Measurements from ENCODE around the gene PLK5.
"Not testable (repeated sequence)": the region's sequence is repeated elsewhere in the genome, so short reads cannot be mapped to it uniquely, and the experiment has no call there.

PLK5 gene, protein sequence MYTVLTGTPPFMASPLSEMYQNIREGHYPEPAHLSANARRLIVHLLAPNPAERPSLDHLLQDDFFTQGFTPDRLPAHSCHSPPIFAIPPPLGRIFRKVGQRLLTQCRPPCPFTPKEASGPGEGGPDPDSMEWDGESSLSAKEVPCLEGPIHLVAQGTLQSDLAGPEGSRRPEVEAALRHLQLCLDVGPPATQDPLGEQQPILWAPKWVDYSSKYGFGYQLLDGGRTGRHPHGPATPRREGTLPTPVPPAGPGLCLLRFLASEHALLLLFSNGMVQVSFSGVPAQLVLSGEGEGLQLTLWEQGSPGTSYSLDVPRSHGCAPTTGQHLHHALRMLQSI

DNA sequence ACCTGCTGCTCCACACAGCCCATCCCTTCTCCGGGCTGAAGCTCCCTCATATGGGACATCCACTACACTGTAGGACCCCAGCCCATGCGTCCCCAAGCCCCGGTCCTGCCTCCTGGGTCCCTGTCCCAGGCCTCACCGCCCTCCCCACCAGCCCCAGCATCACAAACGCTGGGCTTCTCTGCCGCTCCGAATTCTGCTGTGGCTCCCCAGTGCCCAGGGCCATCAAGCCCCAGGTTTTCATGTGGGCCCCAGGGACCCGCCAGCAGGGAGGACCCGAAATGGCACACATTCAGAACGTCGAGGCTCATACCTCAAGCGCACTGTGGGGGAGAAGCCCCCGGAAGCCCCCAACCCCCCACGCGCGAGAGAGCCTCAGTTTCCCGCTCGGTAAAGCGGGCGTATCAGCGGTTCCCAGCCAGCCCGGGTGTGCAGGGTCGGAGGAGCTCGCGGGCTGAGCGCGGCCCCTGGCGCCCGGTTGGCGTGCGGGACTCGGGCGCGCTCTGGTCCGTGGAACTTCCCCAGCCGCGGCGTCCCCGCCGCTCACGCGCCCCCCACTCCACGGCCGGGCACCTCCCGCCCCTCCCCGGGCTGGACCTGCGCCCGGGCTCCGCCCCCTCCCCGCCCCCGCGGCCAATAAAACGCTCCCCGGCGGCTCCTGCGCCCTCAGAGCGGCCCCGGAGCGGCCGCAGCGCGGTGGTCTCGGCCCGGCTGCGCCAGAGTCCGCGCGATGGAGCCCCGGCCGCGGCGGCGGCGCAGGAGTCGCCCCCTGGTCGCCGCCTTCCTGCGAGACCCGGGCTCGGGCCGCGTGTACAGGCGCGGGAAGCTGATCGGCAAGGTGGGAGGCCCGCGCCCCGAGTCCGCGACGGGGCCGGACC lies at the start of gene PLK5:
PLK5 (plus strand) TSS at position 666 of the 875 bp plus-strand sequence. CDS start 2,920 bp downstream, outside the sequence.
- no peak for DNase-seq
- TF ChIP-seq CTCF (IDR thresholded peaks at IDR 0.05; ENCODE audit: low read depth, low read length, missing control alignments) = no peak
- in situ Hi-C loops (cut with HindIII; ENCODE audit: low pct_ligation_motif_present, low sequenced_read_pairs) = no loop called here
- no peak within 1 kb of the TSS for H3K4me3 ChIP-seq (ENCODE audit: low read depth, low read length)
- peaks cover 30% of the 10 kb centered on the region for H3K27me3 ChIP-seq (replicated peaks)
- H3K36me3 ChIP-seq (replicated peaks) = no peaks in the 10 kb centered on the region
- H3K27ac ChIP-seq = no peak within 1 kb of the TSS

DNA sequence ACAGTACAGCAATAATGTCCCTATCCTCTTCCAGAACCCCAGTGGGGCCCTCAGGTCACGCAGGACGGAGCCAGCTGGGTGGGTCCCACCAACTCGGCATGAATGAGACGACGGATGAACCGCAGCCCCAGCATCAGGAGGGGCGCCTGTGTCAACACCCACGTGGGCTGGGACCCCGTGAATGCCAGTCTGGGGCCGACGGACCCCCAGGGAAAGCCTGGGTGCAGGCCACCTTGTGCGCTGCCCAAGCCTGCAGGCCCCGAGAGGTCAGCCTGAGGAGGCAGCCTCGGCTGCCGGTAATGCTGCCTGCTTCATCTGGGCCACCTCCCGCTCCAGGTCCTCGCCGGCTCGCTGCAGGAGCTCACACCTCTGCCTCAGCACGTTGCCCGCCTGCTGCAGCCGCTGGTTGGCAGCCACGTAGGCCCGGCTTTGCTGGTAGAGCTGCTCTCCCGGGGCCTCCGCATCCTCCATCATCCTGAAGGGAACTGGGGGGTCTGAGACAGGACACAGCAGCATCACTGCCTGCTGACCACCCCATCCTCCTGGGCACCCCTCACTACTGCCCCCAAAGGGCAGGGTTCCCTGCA lies 49.0 kb upstream of the PLK5 start:
- H3K4me3 ChIP-seq (ENCODE audit: low read depth, low read length) = no peak overlapping the region
- H3K36me3 ChIP-seq (replicated peaks) = no peaks in the 10 kb centered on the region
- DNase-seq = no peak
- H3K27ac ChIP-seq = no peak overlapping the region
- in situ Hi-C loops (cut with HindIII; ENCODE audit: low pct_ligation_motif_present, low sequenced_read_pairs) = loop anchor here (5.0 kb wide), 1 partner anchor 193 kb away; no protein-coding TSS in a partner anchor
- TF ChIP-seq CTCF (IDR thresholded peaks at IDR 0.05; ENCODE audit: low read depth, low read length, missing control alignments) = no peak
- peaks cover 23% of the 10 kb centered on the region for H3K27me3 ChIP-seq (replicated peaks)

GRCh38 chr19:1475751-1476437 lies 48.0 kb upstream of the PLK5 start:
- in situ Hi-C loops (cut with HindIII; ENCODE audit: low pct_ligation_motif_present, low sequenced_read_pairs) = no loop called here
- Histone ChIP-seq H3K27ac (no peak overlapping the region), H3K4me3 (ENCODE audit: low read depth, low read length) (no peak overlapping the region), H3K27me3 (replicated peaks) (peaks cover 13% of the 10 kb centered on the region), H3K36me3 (replicated peaks) (no peaks in the 10 kb centered on the region)
- no peak for DNase-seq
- no peak for TF ChIP-seq CTCF (IDR thresholded peaks at IDR 0.05; ENCODE audit: low read depth, low read length, missing control alignments)

GRCh38 chr19:1477056-1477455 lies 46.8 kb upstream of the PLK5 start:
- H3K27ac ChIP-seq; in situ Hi-C loops (cut with HindIII; ENCODE audit: low pct_ligation_motif_present, low sequenced_read_pairs); H3K36me3 ChIP-seq (replicated peaks); H3K4me3 ChIP-seq (ENCODE audit: low read depth, low read length); H3K27me3 ChIP-seq (replicated peaks); DNase-seq: not testable (repeated sequence)

DNA sequence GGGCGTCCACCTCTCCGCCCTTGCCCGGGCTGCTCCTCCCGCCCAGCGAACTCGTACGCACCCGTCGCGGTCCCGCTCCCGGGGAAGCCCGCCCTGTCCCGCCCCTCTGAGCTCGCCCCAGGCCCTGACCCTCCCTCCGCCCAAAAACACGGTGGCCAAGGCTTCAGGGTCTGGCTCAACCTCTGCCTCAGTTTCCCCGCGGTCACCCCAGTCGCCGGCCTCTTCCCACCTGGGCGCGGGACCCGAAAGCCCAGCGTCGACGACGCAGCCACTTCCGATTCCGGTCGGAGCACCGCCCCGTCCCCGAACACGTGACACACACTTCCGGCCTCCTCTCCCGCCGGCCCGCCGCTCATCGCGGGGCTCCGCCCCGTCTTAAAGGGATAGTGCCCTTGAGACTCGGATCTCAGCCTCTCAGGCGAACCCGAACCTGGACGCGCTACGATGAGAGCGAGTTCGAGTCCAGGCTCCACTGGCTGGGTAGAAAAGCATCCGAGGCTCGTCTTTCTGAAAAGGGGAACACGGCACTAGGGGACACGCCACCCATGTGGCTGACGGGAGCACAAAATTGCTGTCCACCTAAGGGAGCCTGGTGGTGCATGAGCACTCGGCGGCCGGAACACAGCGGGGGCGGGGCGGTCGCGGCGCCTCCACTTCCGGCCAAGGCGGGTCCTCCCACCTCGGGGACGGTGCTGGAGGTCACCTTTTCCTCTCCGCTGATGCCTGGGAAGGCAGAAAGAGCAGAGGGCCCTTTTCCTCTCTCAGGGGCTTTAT lies 44.8 kb upstream of the PLK5 start, which contains the start of gene C19orf25:
C19orf25 (minus strand) TSS at position 282 of the 774 bp plus-strand sequence. CDS start 312 bp downstream, outside the sequence.
- Histone ChIP-seq H3K27ac (peak within 1 kb of the TSS; percentile 3), H3K27me3 (replicated peaks) (no peaks in the 10 kb centered on the region), H3K36me3 (replicated peaks) (no peaks in the 10 kb centered on the region), H3K4me3 (ENCODE audit: low read depth, low read length) (peak within 1 kb of the TSS; percentile 78)
- in situ Hi-C loops (cut with HindIII; ENCODE audit: low pct_ligation_motif_present, low sequenced_read_pairs) = no loop called here
- no peak for TF ChIP-seq CTCF (IDR thresholded peaks at IDR 0.05; ENCODE audit: low read depth, low read length, missing control alignments)
- DNase-seq = peak; percentile 87

Data from brain microvascular endothelial cell (primary cell).